Skeletal muscle cell (primary cell): ENCODE measurements around the gene OTX1.
A peak's percentile ranks its signal among the peaks of the same experiment; 100 is the strongest.
"Not testable (repeated sequence)": the region's sequence is repeated elsewhere in the genome, so short reads cannot be mapped to it uniquely, and the experiment has no call there.

Source experiments
- DNase-seq: peaks from one replicate; pipeline ENCODE4 v3.0.0-alpha.2; 2010; ENCODE audit warnings: low read depth
- H3K4me3 ChIP-seq: 2 replicates; pipeline ENCODE4 v1.5.1; 2011; ENCODE audit warnings: low read depth, mild to moderate bottlenecking, control low read depth, low read length, moderate library complexity

Gene OTX1

DNA sequence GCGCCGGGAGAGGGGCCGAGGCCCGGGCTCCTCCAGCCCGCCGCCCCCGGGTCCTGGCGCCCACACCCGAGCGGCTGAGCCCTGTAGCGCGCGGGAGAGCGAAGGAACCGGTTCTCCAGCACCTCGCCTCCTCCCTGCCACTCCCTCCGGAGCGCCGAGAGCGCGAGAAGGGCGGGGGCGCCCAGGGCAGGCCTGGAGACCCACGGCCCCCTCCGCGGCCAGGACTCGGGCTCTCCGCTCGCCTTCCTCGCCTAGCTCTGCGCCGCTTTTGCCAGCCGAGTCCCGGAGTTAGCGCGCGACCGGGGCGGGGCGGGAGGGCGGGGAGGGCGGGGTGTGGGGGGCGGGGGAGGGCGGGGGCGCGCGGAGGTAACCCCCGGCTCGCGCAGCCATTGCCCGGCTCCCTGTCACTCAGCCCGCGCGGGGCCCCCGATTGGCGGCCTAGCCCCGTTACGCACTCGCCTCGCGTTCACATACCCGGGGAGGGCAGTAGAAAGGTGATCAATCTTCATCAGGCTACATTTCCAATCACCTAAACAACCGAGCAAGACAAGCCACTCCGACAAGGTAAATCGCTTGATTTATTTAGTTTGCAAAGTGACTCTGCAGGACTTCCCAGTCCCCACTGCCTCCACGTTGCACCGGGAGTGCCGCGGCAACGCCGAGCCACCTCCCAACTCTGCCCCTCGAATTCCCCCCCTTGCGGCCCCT lies at the start of gene OTX1:
TSS of gene OTX1 (plus strand) at position 497 of the 708 bp plus-strand sequence. CDS start 2,161 bp downstream, outside the sequence.
- peak within 1 kb of the TSS; percentile 50 for H3K4me3 ChIP-seq
- no peak for DNase-seq

- no peak overlapping the region for H3K4me3 ChIP-seq
These were observed 49.1 kb upstream of the OTX1 start for GRCh38 chr2:63001576-63001975.

DNA sequence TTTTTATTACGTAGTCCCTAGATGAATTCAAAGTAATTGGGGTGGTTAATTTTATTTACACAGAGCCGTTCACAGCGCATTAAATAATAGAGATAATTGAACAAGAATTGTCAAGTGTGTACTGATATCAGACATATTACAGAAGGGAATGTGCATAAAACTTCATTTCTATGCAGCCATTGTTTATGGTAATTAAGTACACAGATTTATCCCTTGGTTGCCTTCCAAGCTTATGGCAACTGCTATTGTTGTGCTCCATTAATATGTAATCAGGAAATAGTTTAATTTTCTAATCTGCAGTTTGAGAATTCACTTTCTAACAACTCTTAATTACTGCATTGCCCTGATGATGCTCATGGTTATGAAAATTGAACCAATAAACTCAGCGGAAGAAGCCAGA lies 47.3 kb upstream of the OTX1 start:
- no peak overlapping the region for H3K4me3 ChIP-seq
- DNase-seq, result no peak

More at GRCh38 chr2:63001576-63001975, 49.1 kb upstream of the OTX1 start:
- no peak for DNase-seq

DNA sequence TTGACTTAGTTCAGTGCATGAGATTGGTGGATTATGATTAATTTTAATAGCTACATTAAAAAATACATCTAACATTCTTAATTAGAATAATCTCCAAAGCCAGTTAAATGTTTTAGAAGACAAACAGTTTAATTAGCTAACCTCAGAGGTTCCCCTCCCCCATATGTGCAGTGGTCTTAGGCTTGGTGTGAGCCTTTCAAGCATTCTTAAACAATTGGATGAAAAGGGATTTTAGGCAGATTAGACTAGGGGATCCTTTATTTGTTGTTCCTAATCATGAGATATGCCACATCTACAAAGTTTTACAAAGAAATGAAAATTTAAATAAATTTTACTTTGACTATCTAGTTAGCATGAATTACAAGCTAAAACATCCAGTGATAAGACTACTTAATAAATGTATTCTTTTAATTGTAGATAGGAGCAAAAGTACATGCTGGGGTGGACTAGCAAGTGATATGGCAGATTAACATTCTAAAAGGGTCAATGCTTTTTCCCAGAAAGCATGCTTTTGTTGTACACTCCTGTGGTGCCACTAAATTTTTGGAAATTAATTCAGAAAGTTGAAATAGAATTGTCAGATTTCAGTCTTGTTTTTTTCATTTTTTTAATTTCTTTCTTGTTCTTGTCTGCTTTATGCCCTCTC lies 42.7 kb upstream of the OTX1 start:
- no peak overlapping the region for H3K4me3 ChIP-seq
- no peak for DNase-seq

DNA sequence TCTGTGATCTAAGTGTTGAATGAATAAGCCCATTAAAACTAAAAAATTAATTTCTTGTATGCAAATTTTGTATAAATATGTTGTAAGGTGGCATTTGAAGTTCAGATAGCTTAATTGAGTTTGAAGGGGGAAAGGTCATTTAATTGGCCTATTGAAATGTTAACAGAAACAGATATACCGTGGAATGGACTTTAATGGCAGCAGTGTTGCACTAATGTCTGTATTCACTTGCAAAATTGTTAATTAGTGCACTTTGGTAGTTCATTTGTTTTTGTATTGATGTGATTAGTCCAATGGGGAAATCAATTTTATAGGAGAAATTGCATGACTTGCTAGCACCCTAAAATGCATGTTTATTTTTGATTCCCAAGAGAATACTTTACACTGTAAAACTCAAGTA lies 41.8 kb upstream of the OTX1 start:
- DNase-seq, result no peak
- no peak overlapping the region for H3K4me3 ChIP-seq

DNA sequence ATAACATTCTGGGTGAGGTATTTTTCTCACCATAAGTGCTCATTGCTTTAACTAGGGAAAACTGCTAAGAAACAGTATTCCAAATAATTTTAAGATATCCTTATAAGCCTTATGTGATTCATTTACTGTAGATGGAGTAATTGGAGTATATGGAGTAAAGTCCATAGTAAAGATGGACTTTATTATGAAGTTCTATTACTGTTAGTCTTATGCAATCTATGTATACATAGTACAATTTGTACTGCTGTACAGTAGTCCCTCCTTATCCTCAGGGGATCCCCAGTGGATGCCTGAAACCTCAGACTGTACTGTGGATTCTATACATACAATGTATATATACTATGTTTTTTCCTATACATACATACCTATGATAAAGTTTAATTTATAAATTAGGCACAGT lies 41.1 kb upstream of the OTX1 start:
- no peak overlapping the region for H3K4me3 ChIP-seq
- DNase-seq, result no peak

GRCh38 chr2:63012541-63012940 lies 38.1 kb upstream of the OTX1 start:
- DNase-seq, result no peak
- H3K4me3 ChIP-seq, result no peak overlapping the region

- no peak overlapping the region for H3K4me3 ChIP-seq
- no peak for DNase-seq
These were observed 37.2 kb upstream of the OTX1 start for GRCh38 chr2:63013438-63013837.

DNA sequence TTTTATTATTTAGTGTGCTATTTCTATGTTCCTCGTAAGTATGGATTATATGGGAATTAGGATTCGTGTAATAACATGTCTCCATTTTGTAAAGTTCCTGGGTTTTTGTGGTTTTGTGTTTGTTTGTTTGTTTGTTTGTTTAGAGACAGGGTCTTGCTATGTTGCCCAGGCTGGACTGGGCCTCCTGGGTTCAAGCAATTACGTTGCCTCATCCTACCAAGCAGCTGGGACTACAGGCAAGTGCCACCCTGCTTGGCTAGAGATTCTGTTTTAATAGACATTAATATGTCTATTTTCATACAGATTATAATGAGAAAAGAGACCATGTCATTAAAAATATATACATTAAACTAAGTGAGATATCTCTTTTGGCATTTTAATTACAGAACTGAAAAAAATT lies 35.2 kb upstream of the OTX1 start:
- H3K4me3 ChIP-seq, result no peak overlapping the region
- DNase-seq, result no peak

DNA sequence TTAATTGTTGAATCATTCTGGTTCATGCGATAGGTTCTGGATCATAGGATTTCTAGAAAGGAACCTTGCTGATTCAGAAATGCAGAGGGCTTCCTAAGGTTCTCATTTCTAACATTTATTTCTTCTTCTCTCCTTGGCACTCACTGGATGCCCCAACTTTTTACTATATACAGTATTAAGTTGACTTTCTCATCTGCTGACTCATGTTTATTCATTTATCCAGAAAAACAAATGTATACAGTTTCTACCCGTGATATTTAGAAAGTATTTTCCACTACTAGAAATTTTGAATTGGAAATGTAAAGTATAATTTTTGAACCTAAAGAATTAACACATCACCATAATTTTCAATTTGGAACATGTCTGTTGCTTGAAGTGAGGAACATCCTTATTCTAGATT lies 32.2 kb upstream of the OTX1 start:
- no peak for DNase-seq
- no peak overlapping the region for H3K4me3 ChIP-seq

DNA sequence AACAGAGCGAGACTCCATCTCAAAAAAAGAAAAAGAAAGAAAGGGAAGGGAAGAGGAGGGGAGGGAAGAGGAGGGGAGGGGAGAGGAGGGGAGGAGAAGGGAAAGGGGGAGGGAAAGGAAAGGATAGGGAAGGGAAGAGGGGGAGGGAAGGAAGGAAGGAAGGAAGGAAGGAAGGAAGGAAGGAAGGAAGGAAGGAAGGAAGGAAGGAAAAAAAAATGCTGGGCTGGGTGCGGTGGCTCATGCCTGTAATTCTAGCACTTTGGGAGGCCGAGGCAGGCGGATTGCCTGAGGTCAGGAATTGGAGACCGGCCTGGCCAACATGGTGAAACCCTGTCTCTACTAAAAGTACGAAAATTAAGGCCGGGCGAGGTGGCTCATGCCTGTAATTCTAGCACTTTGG lies 30.9 kb upstream of the OTX1 start:
- H3K4me3 ChIP-seq, DNase-seq: not testable (repeated sequence)

DNA sequence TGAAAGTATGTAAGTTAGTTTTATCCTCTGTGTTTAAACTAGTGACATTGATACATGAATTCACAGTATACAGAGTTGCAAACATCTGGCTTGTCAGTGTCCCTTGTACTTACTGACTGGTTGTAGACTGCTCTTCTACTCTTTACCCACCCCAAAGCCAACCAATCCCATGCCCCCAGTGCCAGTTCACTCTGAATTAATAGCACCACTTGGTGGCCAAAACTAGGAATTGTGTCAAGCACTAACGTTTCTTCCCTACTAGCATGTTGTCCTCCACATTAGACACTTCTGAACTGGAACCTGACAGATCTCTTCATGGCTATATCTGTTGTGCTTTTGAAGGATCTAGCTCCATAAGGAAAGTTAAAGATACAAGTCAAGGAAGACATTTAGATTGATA lies 27.2 kb upstream of the OTX1 start:
- DNase-seq, result no peak
- no peak overlapping the region for H3K4me3 ChIP-seq

- H3K4me3 ChIP-seq, result no peak overlapping the region
- DNase-seq, result no peak
These were observed 23.4 kb upstream of the OTX1 start for GRCh38 chr2:63027220-63027619.

- H3K4me3 ChIP-seq, result no peak overlapping the region
- DNase-seq, result no peak
These were observed 21.6 kb upstream of the OTX1 start for GRCh38 chr2:63029058-63029457.

DNA sequence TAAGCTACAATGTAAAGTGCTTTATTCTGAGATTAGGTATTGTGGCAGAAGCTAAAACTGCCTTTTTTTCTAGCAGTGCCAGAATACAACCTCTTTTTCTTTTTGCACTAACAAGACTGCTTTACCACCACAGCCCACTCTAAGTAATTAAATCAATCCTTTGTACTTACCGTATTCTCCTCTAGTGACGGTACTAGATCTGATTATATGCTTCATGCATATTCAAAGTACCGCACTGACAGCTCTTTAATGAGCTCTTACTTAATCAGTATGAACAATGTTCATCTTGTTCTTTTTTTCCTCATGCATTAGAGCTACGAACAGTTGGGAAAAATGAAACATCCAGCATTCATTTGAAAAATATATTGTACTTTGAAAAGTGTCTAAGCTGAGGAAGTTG lies 16.1 kb upstream of the OTX1 start:
- no peak overlapping the region for H3K4me3 ChIP-seq
- no peak for DNase-seq

GRCh38 chr2:63035169-63035568 lies 15.5 kb upstream of the OTX1 start:
- DNase-seq, result no peak
- no peak overlapping the region for H3K4me3 ChIP-seq

GRCh38 chr2:63035660-63036059 lies 15.0 kb upstream of the OTX1 start:
- H3K4me3 ChIP-seq, result no peak overlapping the region
- DNase-seq, result no peak

DNA sequence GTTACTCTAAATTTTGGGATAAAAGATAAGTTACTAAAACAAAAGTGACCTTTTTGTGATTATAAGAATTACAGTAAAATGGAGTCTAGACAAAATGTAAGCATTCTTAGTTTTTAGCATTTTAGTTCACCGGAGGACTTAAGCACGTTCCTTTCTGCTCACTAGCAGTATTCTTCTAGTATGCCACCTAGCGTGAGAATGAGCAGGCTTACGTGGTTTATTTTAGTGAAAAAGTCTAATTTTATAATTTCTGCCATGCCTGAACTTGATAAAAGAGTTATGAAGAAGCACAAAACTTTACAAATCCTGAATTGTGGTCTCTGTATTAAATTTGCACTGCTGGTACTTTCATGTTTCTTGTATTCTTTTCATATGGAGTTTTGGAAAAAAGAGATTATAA lies 12.6 kb upstream of the OTX1 start:
- no peak overlapping the region for H3K4me3 ChIP-seq
- no peak for DNase-seq

DNA sequence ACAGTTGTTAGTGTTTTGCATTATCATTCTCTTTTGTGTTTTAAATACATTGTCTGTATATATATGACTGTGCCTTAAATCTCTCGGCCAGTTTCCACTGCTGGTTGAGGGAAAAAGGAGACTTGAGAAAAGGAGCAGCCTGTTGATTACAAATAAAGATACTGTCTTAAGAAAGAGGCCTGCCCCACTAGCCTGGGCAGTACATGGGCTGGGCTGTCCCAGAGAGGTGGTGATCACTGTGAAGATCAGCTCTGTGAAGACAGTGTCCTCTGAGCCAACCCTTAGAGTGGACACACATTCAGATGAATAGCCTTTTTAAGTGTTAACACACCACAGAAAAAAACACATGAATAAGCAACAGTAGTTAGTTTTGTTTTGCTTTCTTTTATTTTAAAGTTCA lies 10.0 kb upstream of the OTX1 start:
- DNase-seq, result no peak
- no peak overlapping the region for H3K4me3 ChIP-seq

GRCh38 chr2:63041592-63041991 lies 9.0 kb upstream of the OTX1 start:
- DNase-seq, result no peak
- no peak overlapping the region for H3K4me3 ChIP-seq
